Stimulated activated CD4-positive, alpha-beta T cell treated with anti-CD3 and anti-CD28 coated beads, Interleukin-12 subunit alpha, Interleukin-12 subunit beta, amount 100 ng/mL, for 4 hours (primary cell): ENCODE data around the gene PMCH.
"Not testable (repeated sequence)": the region's sequence is repeated elsewhere in the genome, so short reads cannot be mapped to it uniquely, and the experiment has no call there.

Experiments
- DNase-seq: peaks from one replicate; pipeline ENCODE4 v3.0.0-alpha.2; 2020

The PMCH gene

GRCh38 chr12:102197789-102198188 is at the start of gene PMCH:
Gene PMCH (minus strand): TSS chr12:102197833. CDS start chr12:102197770, 63 bp downstream.
- no peak for DNase-seq

- not testable (repeated sequence) for DNase-seq
Measured at GRCh38 chr12:102240859-102241258, 43.2 kb upstream of the PMCH start.

- DNase-seq = no peak
Measured at GRCh38 chr12:102234599-102234998, 37.0 kb upstream of the PMCH start.

- no peak for DNase-seq
Measured at GRCh38 chr12:102232446-102232845, 34.8 kb upstream of the PMCH start.

GRCh38 chr12:102232036-102232435 is 34.4 kb upstream of the PMCH start:
- DNase-seq = no peak

- no peak for DNase-seq
Measured at GRCh38 chr12:102227954-102228353, 30.3 kb upstream of the PMCH start.

- no peak for DNase-seq
Measured at GRCh38 chr12:102220736-102221135, 23.1 kb upstream of the PMCH start.

- DNase-seq = no peak
Measured at GRCh38 chr12:102215992-102216691, 18.5 kb upstream of the PMCH start.

- no peak for DNase-seq
Measured at GRCh38 chr12:102204025-102204424, 6.4 kb upstream of the PMCH start.

- DNase-seq = no peak
Measured at GRCh38 chr12:102202556-102202955, 4.9 kb upstream of the PMCH start.

- DNase-seq = no peak
Measured at GRCh38 chr12:102201436-102202061, 3.9 kb upstream of the PMCH start.

- DNase-seq = no peak
Measured at GRCh38 chr12:102195826-102196225, 1.8 kb downstream of the PMCH start.

- DNase-seq = no peak
Measured at GRCh38 chr12:102182635-102183034, 15.0 kb downstream of the PMCH start.

GRCh38 chr12:102174761-102175160 is 22.9 kb downstream of the PMCH start:
- DNase-seq = no peak

- DNase-seq = no peak
Measured at GRCh38 chr12:102174117-102174516, 23.5 kb downstream of the PMCH start.

- no peak for DNase-seq
Measured at GRCh38 chr12:102172436-102172835, 25.2 kb downstream of the PMCH start.

GRCh38 chr12:102171951-102172350 is 25.7 kb downstream of the PMCH start:
- no peak for DNase-seq

GRCh38 chr12:102169922-102170621 is 27.6 kb downstream of the PMCH start:
- DNase-seq = no peak

GRCh38 chr12:102167821-102168604 is 29.6 kb downstream of the PMCH start:
- no peak for DNase-seq

- no peak for DNase-seq
Measured at GRCh38 chr12:102163383-102163782, 34.2 kb downstream of the PMCH start.

- DNase-seq = not testable (repeated sequence)
Measured at GRCh38 chr12:102155206-102155605, 42.4 kb downstream of the PMCH start.

GRCh38 chr12:102147062-102147587 is 50.5 kb downstream of the PMCH start:
- DNase-seq = not testable (repeated sequence)
